Right lobe of liver (tissue), 6 donors: ENCODE measurements around the gene ATG5. TPM values are rescaled to one million over a fixed set of nuclear protein-coding genes. Genes with fewer than 3 reads are reported as not detected.

Experiments used
- ATAC-seq, 4 donors: fragments of 200-7000 bp; cut with Tn5 transposase; one replicate each; pipeline ENCODE4 v1.9.1; 2020; ENCODE audit warnings: mild to moderate bottlenecking in 4 of 4, moderate library complexity in 4 of 4
- DNase-seq, 3 donors: peaks; one replicate each; pipeline ENCODE4 v3.0.0-alpha.2; 2020
- H3K27ac ChIP-seq, 3 donors: fragments of 200-600 bp; one replicate each; pipeline ENCODE4 v1.8.0; 2022
- H3K27me3 ChIP-seq, 2 donors: fragments of 200-600 bp; one replicate each; pipeline ENCODE4 v1.8.0; 2022
- H3K36me3 ChIP-seq, 4 donors: fragments of 200-600 bp; sonication (generic) in 1 of 4; one replicate each; pipeline versions ENCODE4 v1.5.1 to v1.8.0; 2017 to 2022; ENCODE audit warnings: control low read depth in 1 of 4
- H3K4me1 ChIP-seq, 4 donors: fragments of 200-600 bp; sonication (generic) in 1 of 4; one replicate each; pipeline versions ENCODE4 v1.5.1 to v1.8.0; 2017 to 2022; ENCODE audit warnings: control low read depth in 1 of 4
- H3K4me3 ChIP-seq, 3 donors: fragments of 200-600 bp; one replicate each; pipeline ENCODE4 v1.8.0; 2022
- H3K9me3 ChIP-seq, 4 donors: fragments of 200-600 bp; sonication (generic) in 1 of 4; one replicate each; pipeline versions ENCODE4 v1.5.1 to v1.8.0; 2017 to 2022; ENCODE audit warnings: control low read depth in 1 of 4
- POLR2A ChIP-seq: fragments of 450-650 bp; IDR thresholded peaks from one replicate; pipeline ENCODE4 v1.6.1; 2017; ENCODE audit warnings: antibody characterized with exemption, mild to moderate bottlenecking
- WGBS: methylation state at CpG from one replicate; pipeline ENCODE4 v1.1.6; 2018; ENCODE audit warnings: low coverage, low lambda C conversion rate; ENCODE audit not compliant: insufficient coverage; ENCODE audit errors: missing lambda C conversion rate; 5-methylcytosine and 5-hydroxymethylcytosine counted together
- intact Hi-C, 2 donors: fragments of 100-400 bp; cut with DNase I; formaldehyde crosslinking; loops; one replicate each; pipeline versions ENCODE4 v1.11.2 to v1.14.1; 2022
- total RNA-seq, 6 experiments: library from RNA; depleted of rRNA in 2 of 6; stranded (reverse); fragments of >200 nt in 2 of 6; fragmentation: NEBNext Ultra II Directional in 3 of 6; extraction: Animal tissue kit (Norgen Biotek cat#: 25700) in 3 of 6; gene quantifications; one replicate each; pipeline versions ENCODE4 v1.1.0 to v1.2.4, GENCODE V29; 2016 to 2023
- TF ChIP-seq, protein P1 (sequence below), 4 donors: fragments of 200-600 bp in 3 of 4; fragments of 450-650 bp in 1 of 4; IDR thresholded peaks; one replicate each; pipeline versions ENCODE4 v1.5.1 to v1.8.0; 2016 to 2022; ENCODE audit warnings: antibody characterized with exemption in 4 of 4, mild to moderate bottlenecking in 2 of 4
- donor health status: DM: no; HTN: yes; CAD: no.
- donor health status: DM: no; HTN: no; CAD: no.
- donor health status: DM: no; HTN: no; CAD: no.
- donor health status: DM: no; HTN: yes; CAD: no.
- donor health status: DM: no; HTN: yes; CAD: no.

ATG5 gene
- total RNA-seq, 6 experiments from 2014 or later: 12.8 to 27.8 (median 16.3) TPM

DNA sequence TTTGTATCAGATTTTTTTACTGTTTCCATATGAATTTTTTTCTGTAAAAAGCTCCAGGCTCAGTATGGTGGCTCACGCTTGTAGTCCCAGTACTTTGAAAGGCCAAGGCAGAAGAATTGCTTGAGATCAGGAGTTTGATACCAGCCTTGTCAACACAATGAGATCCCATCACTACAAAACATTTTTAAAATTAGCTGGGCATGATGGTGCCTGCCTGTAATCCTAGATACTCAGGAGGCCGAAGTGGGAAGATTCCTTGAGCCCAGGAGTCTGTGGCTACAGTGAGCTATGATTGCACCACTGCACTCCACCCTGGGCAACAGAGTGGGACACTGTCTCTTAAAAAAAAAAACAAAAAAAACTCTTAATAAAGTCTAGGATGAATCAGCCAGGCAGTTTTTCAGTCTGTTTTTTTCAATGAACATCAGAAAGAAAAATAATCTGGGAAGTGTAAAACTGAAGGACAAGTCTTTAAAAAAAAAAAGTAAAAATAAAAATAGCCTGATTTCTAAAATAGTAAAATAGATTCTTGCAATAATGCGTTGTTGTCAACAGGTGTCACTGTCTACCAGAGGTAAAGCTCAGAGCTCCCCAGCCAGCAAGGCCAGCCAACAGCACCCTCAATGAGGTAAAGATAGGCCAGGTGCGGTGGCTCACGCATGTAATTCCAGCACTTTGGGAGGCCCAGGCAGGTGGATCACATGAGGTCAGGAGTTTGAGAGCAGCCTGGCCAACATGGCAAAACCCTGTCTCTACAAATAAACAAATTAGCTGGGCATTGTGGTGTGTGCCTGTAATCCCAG lies 9.3 kb upstream of the ATG5 start:
- ATAC-seq (peak; percentile 89 to 93 (median 92)), DNase-seq (peak; percentile 41 to 59 (median 58))
- no peaks in the 10 kb centered on the region for H3K9me3 ChIP-seq
- 16% methylated on average over 4 of the region's 5 CpGs for WGBS
- intact Hi-C loops: no loop called here
- no peaks in the 10 kb centered on the region for H3K4me1 ChIP-seq
- no peak overlapping the region for H3K27ac ChIP-seq
- no peaks in the 10 kb centered on the region for H3K27me3 ChIP-seq
- no peak for TF ChIP-seq POLR2A
- TF ChIP-seq, protein P1, sequence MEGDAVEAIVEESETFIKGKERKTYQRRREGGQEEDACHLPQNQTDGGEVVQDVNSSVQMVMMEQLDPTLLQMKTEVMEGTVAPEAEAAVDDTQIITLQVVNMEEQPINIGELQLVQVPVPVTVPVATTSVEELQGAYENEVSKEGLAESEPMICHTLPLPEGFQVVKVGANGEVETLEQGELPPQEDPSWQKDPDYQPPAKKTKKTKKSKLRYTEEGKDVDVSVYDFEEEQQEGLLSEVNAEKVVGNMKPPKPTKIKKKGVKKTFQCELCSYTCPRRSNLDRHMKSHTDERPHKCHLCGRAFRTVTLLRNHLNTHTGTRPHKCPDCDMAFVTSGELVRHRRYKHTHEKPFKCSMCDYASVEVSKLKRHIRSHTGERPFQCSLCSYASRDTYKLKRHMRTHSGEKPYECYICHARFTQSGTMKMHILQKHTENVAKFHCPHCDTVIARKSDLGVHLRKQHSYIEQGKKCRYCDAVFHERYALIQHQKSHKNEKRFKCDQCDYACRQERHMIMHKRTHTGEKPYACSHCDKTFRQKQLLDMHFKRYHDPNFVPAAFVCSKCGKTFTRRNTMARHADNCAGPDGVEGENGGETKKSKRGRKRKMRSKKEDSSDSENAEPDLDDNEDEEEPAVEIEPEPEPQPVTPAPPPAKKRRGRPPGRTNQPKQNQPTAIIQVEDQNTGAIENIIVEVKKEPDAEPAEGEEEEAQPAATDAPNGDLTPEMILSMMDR (IDR thresholded peaks at IDR 0.05): peak; percentile 46 to 71 (median 64)
- no peaks in the 10 kb centered on the region for H3K36me3 ChIP-seq
- H3K4me3 ChIP-seq: no peak overlapping the region

DNA sequence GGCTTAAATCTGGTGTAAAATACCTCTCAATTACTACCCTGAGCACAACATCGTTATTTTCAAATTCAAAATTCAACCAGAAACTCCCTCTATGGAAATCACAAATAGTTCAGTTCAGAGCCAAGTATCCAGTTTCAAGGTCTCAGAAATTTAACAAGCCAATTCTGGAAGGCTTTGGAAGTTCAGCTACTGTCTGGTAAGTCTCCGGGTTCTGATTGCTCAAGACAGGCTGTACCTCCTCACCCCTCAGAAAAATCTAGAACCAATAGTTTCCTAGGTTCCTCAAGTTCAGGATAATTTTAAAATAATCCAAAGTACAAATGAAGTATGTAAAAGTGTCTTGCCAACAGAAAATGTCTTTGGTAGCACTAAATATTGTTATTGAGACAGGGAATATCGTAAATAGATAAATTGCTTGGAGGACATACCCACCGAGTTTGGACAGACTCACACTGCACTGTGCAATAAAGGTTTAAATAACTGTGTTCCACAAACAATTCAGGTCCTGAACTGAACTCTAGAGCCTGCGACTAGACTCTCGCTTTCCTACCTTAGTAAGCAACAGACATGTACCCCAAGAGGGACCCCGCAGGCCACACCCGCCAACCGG lies 729 bp downstream of the ATG5 start:
- H3K36me3 ChIP-seq: no peaks in the 10 kb centered on the region
- WGBS: 5% methylated on average over 6 of the region's 9 CpGs
- intact Hi-C loops: no loop called here
- H3K9me3 ChIP-seq: no peaks in the 10 kb centered on the region
- H3K4me3 ChIP-seq: peak overlapping the region; percentile 76 to 90 (median 79)
- no peaks in the 10 kb centered on the region for H3K27me3 ChIP-seq
- peak overlapping the region; percentile 71 to 96 (median 95) for H3K27ac ChIP-seq
- DNase-seq (no peak), ATAC-seq (peak in 1 of 4 donors; percentile 22)
- H3K4me1 ChIP-seq: peaks cover 0 to 14% (median 6%) of the 10 kb centered on the region in 4 donors
- no peak for TF ChIP-seq POLR2A
- TF ChIP-seq, protein P1 (IDR thresholded peaks at IDR 0.05): no peak

DNA sequence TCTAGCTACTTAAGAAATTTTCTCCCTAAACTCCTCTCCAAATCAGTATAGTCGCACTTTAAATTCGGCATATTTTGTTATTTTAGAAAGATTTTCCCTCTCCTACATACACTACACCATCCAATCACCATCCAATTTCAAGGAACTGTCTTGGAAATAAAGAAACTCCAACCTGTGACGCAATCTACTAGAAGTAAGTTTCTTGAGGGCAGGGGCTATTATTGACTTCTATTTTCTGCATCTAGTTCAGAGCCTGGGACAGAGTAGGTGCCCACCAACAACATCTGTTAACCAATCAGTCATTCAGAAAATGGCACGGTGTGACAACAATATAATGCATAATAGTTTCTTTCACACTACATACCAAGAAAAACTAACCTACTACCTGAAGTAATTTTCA lies 3.6 kb downstream of the ATG5 start:
- Histone ChIP-seq H3K27ac (no peak overlapping the region), H3K4me1 (peaks cover 0 to 14% (median 6%) of the 10 kb centered on the region in 4 donors), H3K4me3 (no peak overlapping the region), H3K27me3 (no peaks in the 10 kb centered on the region), H3K9me3 (no peaks in the 10 kb centered on the region), H3K36me3 (no peaks in the 10 kb centered on the region)
- TF ChIP-seq, protein P1 (IDR thresholded peaks at IDR 0.05): no peak
- TF ChIP-seq POLR2A: no peak
- intact Hi-C loops: no loop called here
- WGBS: 93% methylated on average over 4 of the region's 4 CpGs
- DNase-seq (no peak), ATAC-seq (no peak)

DNA sequence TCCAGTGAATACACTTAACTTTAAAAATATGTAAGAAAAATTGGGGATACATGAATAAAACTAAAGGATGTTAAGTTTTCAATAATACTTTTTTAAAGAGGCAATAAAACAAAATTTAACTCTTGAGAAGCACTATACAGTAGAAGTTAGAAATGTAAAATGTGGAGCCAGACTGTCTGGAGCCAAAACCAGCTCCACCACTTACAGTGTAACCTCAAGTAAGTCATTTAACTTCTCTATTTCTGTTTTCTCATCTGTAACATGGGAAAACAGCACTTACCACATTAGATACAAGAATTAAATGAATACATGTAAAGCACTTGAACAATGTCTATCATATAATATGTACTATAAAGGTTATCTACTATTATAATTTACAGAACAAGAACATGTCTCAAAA lies 6.7 kb downstream of the ATG5 start:
- peaks cover 0 to 4% (median 1%) of the 10 kb centered on the region in 4 donors for H3K4me1 ChIP-seq
- no peak overlapping the region for H3K27ac ChIP-seq

More for the DNA sequence above, 6.7 kb downstream of the ATG5 start:
- Histone ChIP-seq H3K27me3 (no peaks in the 10 kb centered on the region), H3K9me3 (no peaks in the 10 kb centered on the region), H3K36me3 (no peaks in the 10 kb centered on the region), H3K4me3 (no peak overlapping the region)
- ATAC-seq: no peak
- TF ChIP-seq POLR2A: no peak
- TF ChIP-seq, protein P1 (IDR thresholded peaks at IDR 0.05): no peak
- no peak for DNase-seq
- intact Hi-C loops: no loop called here
